Caco-2 (cell line): ENCODE results near the gene GLS. TPM values are rescaled to one million over a fixed set of nuclear protein-coding genes. Genes with fewer than 3 reads are reported as not detected.
A peak's percentile ranks its signal among the peaks of the same experiment; 100 is the strongest.

Source experiments
- BruUV-seq: library from RNA; stranded (reverse); fragments of 400-500 nt; replicated peaks from 2 replicates; lab custom pipeline; 2021; lab: Mats Ljungman, UMichigan
- CTCF ChIA-PET: fragments of 300-600 bp; sonication (Branson Sonifier 250); formaldehyde crosslinking; loops from one replicate; lab custom pipeline; 2022; ENCODE audit warnings: antibody characterized with exemption; lab: Charles Lee
- POLR2A ChIA-PET: fragments of 300-600 bp; sonication (Branson Sonifier 250); formaldehyde crosslinking; loops from one replicate; lab custom pipeline; 2022; ENCODE audit warnings: antibody characterized with exemption; lab: Charles Lee
- DNase-seq, 2 experiments: peaks; one replicate each; pipeline versions ENCODE4 v3.0.0 to v3.0.0-alpha.2; 2020 to 2022
- H3K27me3 ChIP-seq: replicated peaks from 2 replicates; pipeline ENCODE4 v1.6.0; 2011; ENCODE audit warnings: low read length; ENCODE audit not compliant: control insufficient read depth, insufficient read depth
- H3K36me3 ChIP-seq: 2 replicates; pipeline ENCODE4 v1.5.1; 2011; ENCODE audit warnings: low read length; ENCODE audit not compliant: control insufficient read depth, insufficient read depth
- H3K4me1 ChIP-seq: fragments of 250-450 bp; sonication (Bioruptor Pico); 2 replicates; pipeline ENCODE4 v1.5.1; 2020; ENCODE audit warnings: mild to moderate bottlenecking
- H3K4me3 ChIP-seq: 2 replicates; pipeline ENCODE4 v1.5.1; 2011; ENCODE audit warnings: low read depth, mild to moderate bottlenecking, control low read depth, low read length
- H3K9me3 ChIP-seq: fragments of 250-450 bp; sonication (Bioruptor Pico); 2 replicates; pipeline ENCODE4 v1.5.1; 2020; ENCODE audit warnings: mild to moderate bottlenecking, moderate library complexity
- H3K27ac Mint-ChIP-seq: one replicate; pipeline ENCODE4 v1.8.0; 2022; ENCODE audit warnings: mixed read lengths; ENCODE audit not compliant: unreplicated experiment
- H3K27me3 Mint-ChIP-seq: one replicate; pipeline ENCODE4 v1.8.0; 2022; ENCODE audit warnings: mixed read lengths; ENCODE audit not compliant: insufficient read depth, unreplicated experiment
- H3K36me3 Mint-ChIP-seq: one replicate; pipeline ENCODE4 v1.8.0; 2022; ENCODE audit warnings: mild to moderate bottlenecking, mixed read lengths; ENCODE audit not compliant: insufficient read depth, unreplicated experiment
- H3K4me1 Mint-ChIP-seq: one replicate; pipeline ENCODE4 v1.8.0; 2022; ENCODE audit warnings: low read depth, mixed read lengths; ENCODE audit not compliant: unreplicated experiment
- H3K4me3 Mint-ChIP-seq: one replicate; pipeline ENCODE4 v1.8.0; 2022; ENCODE audit warnings: mild to moderate bottlenecking, moderate library complexity, mixed read lengths; ENCODE audit not compliant: unreplicated experiment
- H3K9me3 Mint-ChIP-seq: one replicate; pipeline ENCODE4 v1.8.0; 2022; ENCODE audit warnings: mixed read lengths; ENCODE audit not compliant: unreplicated experiment
- intact Hi-C: fragments of 100-400 bp; cut with micrococcal nuclease; formaldehyde crosslinking; loops from one replicate; pipeline ENCODE4 v1.10.0; 2022; ENCODE audit not compliant: unreplicated experiment
- total RNA-seq: library from RNA; stranded (reverse); gene quantifications from 2 replicates; pipeline ENCODE4 v1.2.3, GENCODE V29; 2022
- TF ChIP-seq, protein P1 (sequence below), 2 experiments: fragments of 200-600 bp in 1 of 2; IDR thresholded peaks; 1 replicate in 1 of 2; 2 replicates in 1 of 2; pipeline versions ENCODE4 v1.5.1 to v1.8.0; 2011 to 2022; ENCODE audit warnings: antibody characterized with exemption in 1 of 2, control low read depth in 1 of 2, inconsistent platforms in 1 of 2, low read depth in 1 of 2, low read length in 1 of 2, mild to moderate bottlenecking in 1 of 2, moderate library complexity in 1 of 2; ENCODE audit not compliant: insufficient read depth in 1 of 2, severe bottlenecking in 1 of 2, unreplicated experiment in 1 of 2

GLS gene
- total RNA-seq, 1 experiment from 2014 or later: 107 TPM

DNA sequence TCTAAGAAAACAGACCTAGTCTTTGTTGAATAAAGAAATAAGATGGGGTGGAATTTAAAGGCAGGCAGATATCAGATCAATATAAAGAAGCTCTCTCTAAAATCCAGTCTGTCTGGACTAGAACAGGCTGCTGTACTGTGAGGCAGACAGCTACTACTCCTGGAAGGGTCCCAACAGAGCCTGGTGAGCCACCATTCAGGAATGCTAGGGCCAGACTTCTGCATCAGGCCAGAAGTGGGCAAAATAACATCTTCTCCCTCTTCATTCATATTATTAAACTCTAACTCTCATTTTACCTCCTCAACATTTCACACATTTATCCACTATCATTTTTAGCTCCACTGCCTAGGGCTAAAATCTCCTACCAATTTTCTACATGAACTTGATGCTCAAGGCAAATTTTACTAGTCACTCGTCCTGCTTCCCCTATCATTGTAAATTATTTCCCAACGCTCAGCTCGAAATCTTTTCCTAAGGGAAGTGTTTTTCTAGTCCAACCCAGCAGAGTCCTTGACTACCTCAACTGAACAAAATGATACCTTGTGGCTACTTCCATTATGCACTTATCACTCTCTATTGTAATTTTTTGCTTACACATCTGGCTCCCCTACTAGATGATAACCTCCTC lies 45.2 kb upstream of the GLS start:
- H3K36me3 Mint-ChIP-seq: no peaks in the 10 kb centered on the region
- TF ChIP-seq, protein P1, sequence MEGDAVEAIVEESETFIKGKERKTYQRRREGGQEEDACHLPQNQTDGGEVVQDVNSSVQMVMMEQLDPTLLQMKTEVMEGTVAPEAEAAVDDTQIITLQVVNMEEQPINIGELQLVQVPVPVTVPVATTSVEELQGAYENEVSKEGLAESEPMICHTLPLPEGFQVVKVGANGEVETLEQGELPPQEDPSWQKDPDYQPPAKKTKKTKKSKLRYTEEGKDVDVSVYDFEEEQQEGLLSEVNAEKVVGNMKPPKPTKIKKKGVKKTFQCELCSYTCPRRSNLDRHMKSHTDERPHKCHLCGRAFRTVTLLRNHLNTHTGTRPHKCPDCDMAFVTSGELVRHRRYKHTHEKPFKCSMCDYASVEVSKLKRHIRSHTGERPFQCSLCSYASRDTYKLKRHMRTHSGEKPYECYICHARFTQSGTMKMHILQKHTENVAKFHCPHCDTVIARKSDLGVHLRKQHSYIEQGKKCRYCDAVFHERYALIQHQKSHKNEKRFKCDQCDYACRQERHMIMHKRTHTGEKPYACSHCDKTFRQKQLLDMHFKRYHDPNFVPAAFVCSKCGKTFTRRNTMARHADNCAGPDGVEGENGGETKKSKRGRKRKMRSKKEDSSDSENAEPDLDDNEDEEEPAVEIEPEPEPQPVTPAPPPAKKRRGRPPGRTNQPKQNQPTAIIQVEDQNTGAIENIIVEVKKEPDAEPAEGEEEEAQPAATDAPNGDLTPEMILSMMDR (IDR thresholded peaks at IDR 0.05; ENCODE audit: insufficient read depth in 1 of 2, low read depth in 1 of 2, low read length in 1 of 2, severe bottlenecking in 1 of 2, unreplicated experiment in 1 of 2): no peak
- no peak overlapping the region for H3K4me3 ChIP-seq
- peaks cover 5% of the 10 kb centered on the region for H3K4me1 ChIP-seq
- H3K4me1 Mint-ChIP-seq: peaks cover 9% of the 10 kb centered on the region
- no peak overlapping the region for H3K4me3 Mint-ChIP-seq
- no peak for DNase-seq
- H3K9me3 ChIP-seq: no peaks in the 10 kb centered on the region
- TSS peak; percentile 22 for BruUV-seq
- intact Hi-C loops: loop anchor here (2.0 kb wide), 1 partner anchor 19 kb away; no protein-coding TSS in a partner anchor
- ChIA-PET POLR2A (no interaction called here), CTCF (interaction anchor here (0.5 kb wide), 1 partner anchor 1072 kb away, joined by 4 read pairs; no protein-coding TSS in a partner anchor)
- no peaks in the 10 kb centered on the region for H3K27me3 Mint-ChIP-seq
- no peaks in the 10 kb centered on the region for H3K27me3 ChIP-seq
- no peaks in the 10 kb centered on the region for H3K36me3 ChIP-seq
- H3K27ac Mint-ChIP-seq: no peak overlapping the region
- H3K9me3 Mint-ChIP-seq: peaks cover 10% of the 10 kb centered on the region

DNA sequence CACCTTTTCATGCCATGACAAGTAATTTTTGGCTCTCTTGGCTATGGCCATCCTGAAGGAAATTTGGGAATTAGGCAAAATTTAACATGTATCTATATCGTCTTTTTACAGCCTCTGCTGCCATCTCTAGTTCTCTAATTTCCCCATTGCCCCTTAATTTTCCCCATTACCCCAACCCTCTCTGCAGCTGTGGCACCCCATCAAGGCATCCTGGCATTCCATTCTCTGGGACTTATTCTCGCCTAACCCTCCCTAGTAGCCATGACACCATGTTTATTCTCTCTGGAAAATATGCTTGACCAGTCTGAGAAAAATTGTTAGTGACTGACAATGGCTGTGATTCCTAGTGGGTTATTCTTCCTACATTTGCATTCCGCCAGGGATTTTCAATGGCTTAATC lies 43.9 kb upstream of the GLS start:
- ChIA-PET CTCF (no interaction called here), POLR2A (no interaction called here)
- peaks cover 5% of the 10 kb centered on the region for H3K4me1 ChIP-seq

GRCh38 chr2:190837420-190837819 lies 43.2 kb upstream of the GLS start:
- Mint-ChIP-seq H3K27me3 (no peaks in the 10 kb centered on the region), H3K4me3 (no peak overlapping the region), H3K9me3 (no peaks in the 10 kb centered on the region), H3K36me3 (no peaks in the 10 kb centered on the region), H3K27ac (no peak overlapping the region), H3K4me1 (peaks cover 9% of the 10 kb centered on the region)
- no peaks in the 10 kb centered on the region for H3K36me3 ChIP-seq
- no peak for DNase-seq
- H3K27me3 ChIP-seq: no peaks in the 10 kb centered on the region
- TF ChIP-seq, protein P1 (IDR thresholded peaks at IDR 0.05; ENCODE audit: insufficient read depth in 1 of 2, low read depth in 1 of 2, low read length in 1 of 2, severe bottlenecking in 1 of 2, unreplicated experiment in 1 of 2): no peak
- H3K9me3 ChIP-seq: no peaks in the 10 kb centered on the region
- POLR2A ChIA-PET: no interaction called here
- no TSS peak for BruUV-seq
- CTCF ChIA-PET: no interaction called here
- peaks cover 5% of the 10 kb centered on the region for H3K4me1 ChIP-seq
- no peak overlapping the region for H3K4me3 ChIP-seq
- intact Hi-C loops: no loop called here

More for the DNA sequence above, 43.9 kb upstream of the GLS start:
- intact Hi-C loops: no loop called here
- BruUV-seq: no TSS peak
- H3K36me3 Mint-ChIP-seq: no peaks in the 10 kb centered on the region
- no peaks in the 10 kb centered on the region for H3K27me3 ChIP-seq
- TF ChIP-seq, protein P1 (IDR thresholded peaks at IDR 0.05; ENCODE audit: insufficient read depth in 1 of 2, low read depth in 1 of 2, low read length in 1 of 2, severe bottlenecking in 1 of 2, unreplicated experiment in 1 of 2): no peak
- no peak overlapping the region for H3K4me3 Mint-ChIP-seq
- no peak overlapping the region for H3K27ac Mint-ChIP-seq
- peaks cover 9% of the 10 kb centered on the region for H3K4me1 Mint-ChIP-seq
- H3K4me3 ChIP-seq: no peak overlapping the region
- H3K9me3 ChIP-seq: no peaks in the 10 kb centered on the region
- H3K36me3 ChIP-seq: no peaks in the 10 kb centered on the region
- peaks cover under 1% of the 10 kb centered on the region for H3K9me3 Mint-ChIP-seq
- DNase-seq: no peak
- no peaks in the 10 kb centered on the region for H3K27me3 Mint-ChIP-seq
